Adrenal gland (tissue), 5 donors: ENCODE measurements around the gene RGS3.

Experiments used
- CTCF ChIP-seq, 6 experiments: fragments of 450-650 bp in 4 of 6; fragments of 200-600 bp in 2 of 6; sonication (generic) in 1 of 6; IDR thresholded peaks; 1 replicate in 5 of 6; 2 replicates in 1 of 6; pipeline versions ENCODE4 v1.5.1 to v1.8.0; 2016 to 2021; ENCODE audit warnings: antibody characterized with exemption in 6 of 6, mild to moderate bottlenecking in 2 of 6, moderate library complexity in 1 of 6
- POLR2A ChIP-seq, 2 donors: fragments of 450-650 bp; IDR thresholded peaks; one replicate each; pipeline ENCODE4 v1.6.1; 2017; ENCODE audit warnings: antibody characterized with exemption in 2 of 2, mild to moderate bottlenecking in 2 of 2, moderate library complexity in 1 of 2
- donor health status: DM: no; HTN: no; CAD: no.

GRCh38 chr9:113501129-113501686 is 37.7 kb downstream of the RGS3 start:
- TF ChIP-seq CTCF (IDR thresholded peaks at IDR 0.05) (no peak), POLR2A (IDR thresholded peaks at IDR 0.05) (no peak)
